ENCODE measurements around the gene ZFAND5.

ZFAND5 gene

DNA sequence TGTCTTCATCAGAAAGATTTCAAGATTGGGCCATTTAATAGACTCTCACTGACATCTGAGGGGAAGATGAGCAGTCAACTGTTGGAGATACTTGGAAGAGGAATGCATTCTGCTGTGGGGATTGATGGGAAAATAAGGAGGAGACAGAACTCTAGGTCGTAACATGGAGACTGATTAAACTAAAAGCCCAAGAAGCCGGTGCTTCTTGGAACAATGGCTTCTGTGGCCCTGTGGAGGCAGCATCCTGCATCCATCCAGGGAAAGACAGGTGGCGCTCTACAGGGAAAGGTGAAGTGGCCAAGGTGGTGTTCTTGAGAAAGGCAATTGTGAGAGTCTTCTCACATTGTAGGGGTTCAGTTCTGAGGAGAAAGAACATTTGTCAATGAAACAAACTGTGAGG is 31.3 kb downstream of the ZFAND5 start:
- intact Hi-C loops (cut with DNase I), result no loop called here

DNA sequence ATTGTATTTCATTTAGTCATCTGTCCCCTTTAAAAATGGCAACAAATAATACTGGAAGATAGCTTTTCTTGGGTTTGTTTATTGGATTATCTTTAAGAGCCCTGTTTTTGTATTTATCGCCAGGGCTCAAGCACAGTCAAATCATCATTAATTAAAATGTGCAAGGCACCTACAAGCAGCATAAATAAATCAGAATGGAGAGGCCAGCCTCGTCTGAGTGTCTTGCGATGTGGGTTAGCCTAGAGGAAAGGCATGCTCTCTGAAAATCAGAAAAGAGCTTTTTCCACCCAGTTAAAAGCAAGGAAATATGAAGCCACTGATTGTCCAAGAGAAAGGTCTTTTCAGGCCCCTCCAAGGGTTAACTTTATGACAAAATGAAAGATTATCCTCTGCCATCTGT is 31.8 kb downstream of the ZFAND5 start:
- DNase-seq, result no peak
- intact Hi-C loops (cut with DNase I), result no loop called here

More for the DNA sequence above, 31.3 kb downstream of the ZFAND5 start:
- DNase-seq, result no peak

DNA sequence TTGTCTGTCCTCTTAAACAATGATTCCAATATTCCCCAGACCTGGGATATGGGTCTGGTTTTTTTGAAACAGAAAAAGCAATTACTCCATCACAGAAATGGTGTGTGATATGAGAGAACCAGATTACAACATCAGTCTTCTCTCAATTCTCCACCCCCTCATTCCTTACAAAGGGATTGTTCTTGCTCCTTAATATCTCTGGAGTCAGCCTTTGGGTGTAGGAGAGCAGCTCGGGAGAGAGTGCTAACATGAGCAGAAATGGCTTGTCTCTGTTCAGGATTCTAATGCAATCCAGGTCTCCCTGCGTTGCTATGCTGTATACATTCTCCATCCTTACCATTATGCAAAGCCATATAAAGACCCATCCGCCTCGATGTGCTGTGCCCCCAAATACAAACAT is 32.7 kb downstream of the ZFAND5 start:
- intact Hi-C loops (cut with DNase I), result no loop called here
- no peak for DNase-seq

DNA sequence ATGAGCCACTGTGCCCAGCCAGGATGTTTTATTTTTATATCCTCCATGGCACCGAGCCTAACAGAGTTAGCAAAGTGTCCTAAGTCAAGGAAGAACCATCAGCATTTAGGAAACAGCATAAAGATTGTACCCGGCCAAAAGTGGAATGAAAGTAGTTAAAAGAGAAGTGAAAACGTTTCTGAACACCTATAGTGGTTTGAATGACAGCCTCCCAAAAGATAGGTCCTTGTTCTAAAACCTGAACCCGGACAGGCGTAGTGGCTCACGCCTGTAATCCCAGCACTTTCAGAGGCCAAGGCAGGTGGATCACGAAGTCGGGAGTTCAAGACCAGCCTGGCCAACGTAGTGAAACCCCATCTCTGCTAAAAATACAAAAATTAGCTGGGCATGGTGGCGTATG is 37.4 kb downstream of the ZFAND5 start:
- no peak for DNase-seq
- intact Hi-C loops (cut with DNase I), result no loop called here

DNA sequence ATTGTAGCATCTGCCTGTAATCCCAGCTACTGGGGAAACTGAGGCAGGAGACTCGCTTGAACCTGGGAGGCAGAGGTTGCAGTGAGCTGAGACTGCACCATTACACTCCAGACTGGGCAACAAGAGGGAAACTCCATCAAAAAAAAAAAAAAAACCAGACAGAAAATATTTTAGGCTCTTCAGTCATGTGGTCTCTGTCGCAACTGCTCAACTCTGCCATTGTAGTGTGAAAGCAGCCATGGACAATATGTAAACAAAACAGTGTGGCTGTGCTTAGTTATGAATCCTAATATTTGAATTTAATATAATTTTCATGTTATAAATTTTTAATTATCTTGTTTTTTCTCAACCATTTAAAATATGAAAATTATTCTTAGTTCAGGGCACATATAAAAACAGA is 38.4 kb downstream of the ZFAND5 start:
- intact Hi-C loops (cut with DNase I), result no loop called here
- no peak for DNase-seq

DNA sequence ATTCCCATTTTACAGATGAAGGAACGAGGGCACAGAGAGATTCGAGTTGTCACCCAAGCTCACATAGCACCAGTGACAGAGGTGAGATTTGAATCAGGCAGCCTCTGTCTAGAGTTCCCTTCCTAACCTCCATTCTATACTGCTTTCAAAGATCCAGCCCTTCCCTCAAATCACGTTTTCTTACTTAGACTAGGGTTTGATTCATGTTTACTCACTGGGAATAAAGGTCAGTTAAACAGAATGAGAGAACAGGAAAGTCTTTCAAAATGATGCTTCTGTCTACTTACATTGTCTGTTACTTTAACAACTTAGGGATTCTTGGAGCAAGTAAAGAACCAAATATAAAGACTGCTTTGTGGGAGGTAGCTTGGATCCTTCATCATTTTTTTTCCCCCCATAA is 40.0 kb downstream of the ZFAND5 start:
- intact Hi-C loops (cut with DNase I), result no loop called here
- DNase-seq, result no peak

DNA sequence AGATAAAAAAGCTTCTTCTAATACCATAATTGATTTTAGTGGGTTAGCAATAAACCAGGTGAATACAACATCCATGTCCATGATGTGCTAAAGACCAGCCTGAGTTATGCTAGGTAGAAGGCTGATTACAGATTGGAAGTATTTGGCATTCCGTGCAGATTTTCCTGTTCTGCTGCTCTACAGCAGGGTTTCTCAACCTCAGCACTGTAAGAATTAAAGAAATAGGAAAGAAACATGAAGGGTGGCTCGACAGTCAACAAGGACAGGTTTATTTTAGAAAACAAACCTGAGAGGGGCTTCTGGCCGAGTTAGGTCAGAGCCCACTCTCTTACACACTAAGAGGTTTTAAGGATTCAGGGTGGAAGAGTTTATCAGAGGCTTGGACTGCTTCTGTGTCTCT is 42.3 kb downstream of the ZFAND5 start:
- intact Hi-C loops (cut with DNase I), result no loop called here
- no peak for DNase-seq

DNA sequence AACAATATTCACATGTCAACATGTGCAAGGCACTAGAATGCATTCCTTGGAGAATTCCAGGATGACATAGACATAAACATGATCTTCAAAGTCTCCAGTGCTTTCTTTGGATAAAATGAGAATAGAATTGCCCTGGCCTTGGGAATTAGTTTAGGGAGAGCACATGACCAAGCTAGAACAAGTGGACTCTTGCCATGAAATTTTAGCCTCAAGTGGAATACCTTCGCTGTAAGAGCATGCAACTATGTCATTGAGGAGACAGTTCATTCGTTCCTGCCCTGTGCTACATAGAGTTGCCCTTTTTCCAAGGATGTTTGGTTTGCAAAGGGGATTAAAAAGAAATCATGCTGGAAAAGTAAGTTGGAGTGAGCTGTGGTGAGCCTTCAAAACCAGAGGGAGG is 42.7 kb downstream of the ZFAND5 start:
- no peak for DNase-seq
- intact Hi-C loops (cut with DNase I), result no loop called here

DNA sequence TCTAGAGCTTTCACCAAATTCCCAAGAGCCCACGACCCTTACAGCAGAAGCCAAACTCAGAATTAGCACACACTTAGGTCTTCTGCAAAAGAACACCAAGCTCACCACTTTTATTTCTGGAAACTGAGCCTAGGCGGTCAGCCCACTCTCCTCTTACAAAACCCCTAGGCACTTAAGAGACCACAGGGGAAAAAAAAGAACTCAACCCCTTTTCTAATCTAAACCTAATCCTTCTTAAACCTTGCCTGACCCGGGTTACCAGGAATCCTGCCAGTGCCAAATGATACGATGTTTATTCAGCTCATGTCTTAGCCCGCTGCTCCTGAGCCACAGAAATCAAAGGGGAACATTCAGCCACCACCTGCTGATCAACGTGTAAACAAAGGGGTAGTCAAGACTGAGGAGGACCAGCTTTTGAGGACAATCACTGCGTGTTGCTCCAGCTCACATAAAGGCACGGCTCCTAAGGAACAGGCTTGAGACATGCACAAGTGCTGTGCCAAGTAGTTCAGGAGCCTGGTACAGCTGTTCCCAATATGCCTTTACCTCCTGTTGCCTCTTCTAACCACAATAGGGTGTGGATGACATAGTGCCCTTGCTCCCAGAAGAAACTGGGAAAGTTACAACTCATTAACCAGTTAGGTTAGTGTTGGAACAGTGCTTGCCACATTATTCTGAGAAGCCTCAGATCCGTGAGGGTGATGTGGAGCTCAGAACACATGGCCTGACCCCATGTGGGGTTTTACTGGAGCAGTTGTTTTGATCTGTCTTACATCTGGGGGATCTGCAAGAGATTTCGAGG is 49.3 kb downstream of the ZFAND5 start:
- DNase-seq, result peak in 1 of 10 donors; percentile 11
- intact Hi-C loops (cut with DNase I), result no loop called here

DNA sequence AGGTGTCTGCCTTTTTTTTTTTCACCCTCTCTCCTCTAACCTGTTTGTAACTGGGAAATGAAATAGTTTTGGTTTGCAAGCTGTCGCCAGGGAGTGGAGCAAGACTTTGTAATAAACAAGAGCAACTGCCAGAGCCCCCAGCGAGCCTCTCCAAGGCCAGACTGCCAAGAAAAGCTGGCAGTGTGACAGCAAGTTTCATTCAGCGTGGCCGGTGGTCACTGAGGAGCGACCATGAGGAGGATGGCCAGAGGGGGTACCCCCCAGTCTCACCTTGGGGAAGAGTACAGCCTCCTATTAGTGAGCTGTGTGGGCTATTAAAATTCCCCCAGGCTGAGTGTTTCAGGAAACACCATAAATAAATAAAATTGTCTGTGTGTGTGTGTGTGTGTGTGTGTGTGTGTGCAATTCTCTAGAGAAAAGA is 49.9 kb downstream of the ZFAND5 start:
- peak; percentile 28 to 87 (median 39) for DNase-seq
- intact Hi-C loops (cut with DNase I), result no loop called here

DNA sequence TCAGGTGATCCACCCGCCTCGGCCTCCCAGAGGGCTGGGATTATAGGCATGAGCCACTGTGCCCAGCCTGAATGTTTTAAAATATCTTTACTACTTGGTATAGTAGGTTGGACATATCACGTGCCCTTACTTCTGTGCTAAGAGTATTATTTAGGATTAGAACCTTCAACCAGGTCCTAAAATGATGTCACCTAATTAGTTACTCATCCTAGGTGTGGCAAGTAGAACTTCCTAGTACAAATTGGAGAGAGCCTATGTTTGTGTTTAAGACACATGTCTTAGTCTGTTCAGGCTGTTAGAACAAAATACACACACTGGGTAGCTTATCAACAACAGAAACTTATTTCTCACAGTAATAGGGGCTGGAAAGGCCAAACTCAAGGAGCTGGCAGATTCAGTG is 51.5 kb downstream of the ZFAND5 start:
- no peak for DNase-seq
- intact Hi-C loops (cut with DNase I), result no loop called here

DNA sequence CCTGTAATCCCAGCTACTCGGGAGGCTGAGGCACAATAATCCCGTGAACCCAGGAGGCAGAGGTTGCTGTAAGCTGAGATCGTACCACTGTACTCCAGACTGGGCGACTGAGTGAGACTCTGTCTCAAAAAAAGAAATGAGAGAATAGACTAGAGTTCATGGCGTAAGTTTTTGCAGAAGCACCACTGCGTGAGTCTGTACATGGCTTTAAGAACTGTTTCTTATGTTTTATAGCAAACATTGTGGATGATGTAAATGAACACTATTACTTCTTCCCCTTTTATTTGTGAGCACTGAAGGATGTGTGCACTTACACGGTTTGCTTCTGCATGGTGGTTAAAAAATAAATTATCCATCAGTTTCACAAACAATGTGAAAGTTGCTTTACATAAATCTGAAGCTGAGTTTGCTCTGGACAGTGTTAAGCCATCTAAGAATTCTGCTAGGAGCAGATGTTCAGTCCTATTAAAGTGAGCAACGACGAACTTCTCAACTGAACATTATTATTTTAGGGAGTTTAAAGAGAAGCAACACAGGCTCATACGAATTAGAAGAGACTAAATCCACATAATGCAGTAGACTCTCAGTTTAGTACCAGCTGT is 52.5 kb downstream of the ZFAND5 start:
- intact Hi-C loops (cut with DNase I), result no loop called here
- DNase-seq, result no peak

DNA sequence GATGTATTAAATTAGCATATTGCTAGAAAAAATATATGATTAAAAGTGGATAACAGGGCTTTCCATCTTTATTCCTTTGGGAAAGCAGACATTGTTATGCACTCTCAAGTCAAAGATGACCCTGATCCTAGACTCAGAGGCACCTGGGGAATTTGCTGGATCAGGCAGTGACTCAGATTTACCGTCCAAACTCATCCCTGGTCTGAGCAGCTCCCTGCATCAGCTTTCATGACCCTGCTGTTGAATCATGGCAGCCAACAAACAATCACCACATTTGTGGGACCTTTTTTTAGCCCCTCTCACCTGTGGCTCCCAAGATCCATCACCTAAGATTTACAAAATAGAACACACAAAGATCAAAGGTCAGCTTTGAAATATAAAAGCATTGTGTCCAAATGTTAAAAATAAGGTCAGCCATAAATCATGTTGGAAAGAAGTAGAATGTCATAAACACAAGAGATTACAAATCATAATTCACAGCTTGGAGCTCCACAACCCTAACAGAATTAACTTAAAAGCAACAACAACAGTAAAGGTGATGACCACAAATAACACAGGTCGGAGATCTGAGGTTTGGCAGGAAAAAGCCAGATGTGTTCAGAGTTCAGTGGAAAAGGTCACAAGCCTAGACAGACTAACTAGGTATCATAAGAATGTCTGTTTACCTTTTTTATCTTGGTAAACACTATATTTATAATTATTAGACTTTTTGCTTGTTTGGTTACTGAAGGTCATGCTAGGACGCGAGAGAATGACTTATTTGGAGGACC is 55.5 kb downstream of the ZFAND5 start:
- DNase-seq, result no peak
- intact Hi-C loops (cut with DNase I), result no loop called here

DNA sequence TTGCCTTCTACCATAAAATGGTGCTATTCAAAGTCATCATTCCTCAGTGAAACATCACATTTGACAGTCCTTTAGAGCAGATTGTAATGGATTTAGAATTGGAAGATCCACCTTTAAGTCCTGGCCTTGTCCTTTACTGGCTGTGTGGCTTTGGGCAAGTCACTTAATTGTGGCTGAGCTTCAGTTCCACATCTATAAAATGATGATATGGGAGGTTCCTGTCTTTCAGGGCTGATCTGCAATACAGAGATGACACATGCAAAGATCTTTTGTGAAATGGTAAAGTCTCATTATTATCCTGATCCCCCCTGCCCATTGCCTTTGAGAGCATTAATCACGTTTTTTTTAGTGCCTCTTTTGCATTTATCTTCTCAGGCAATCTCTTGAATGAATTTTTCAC is 58.2 kb downstream of the ZFAND5 start:
- no peak for DNase-seq
- intact Hi-C loops (cut with DNase I), result no loop called here

DNA sequence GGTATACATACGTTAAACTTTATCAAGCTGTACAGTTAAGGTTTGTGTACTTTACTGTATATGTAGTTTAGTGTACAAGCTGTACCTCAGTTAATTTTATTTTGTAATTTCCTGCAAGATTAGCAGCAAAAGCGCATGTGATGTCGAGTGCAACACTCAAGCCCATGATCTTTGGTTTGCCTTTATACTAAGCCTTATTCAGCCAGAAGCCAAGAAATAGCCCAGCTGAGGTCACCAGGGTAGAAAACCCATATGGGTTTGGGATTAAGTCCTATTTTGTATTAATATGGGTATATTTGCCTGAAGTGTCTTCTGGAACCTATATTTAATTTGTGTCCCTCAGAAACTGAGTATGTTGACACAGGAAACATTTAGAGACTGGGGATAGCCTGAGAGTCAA is 59.3 kb downstream of the ZFAND5 start:
- intact Hi-C loops (cut with DNase I), result no loop called here
- no peak for DNase-seq

DNA sequence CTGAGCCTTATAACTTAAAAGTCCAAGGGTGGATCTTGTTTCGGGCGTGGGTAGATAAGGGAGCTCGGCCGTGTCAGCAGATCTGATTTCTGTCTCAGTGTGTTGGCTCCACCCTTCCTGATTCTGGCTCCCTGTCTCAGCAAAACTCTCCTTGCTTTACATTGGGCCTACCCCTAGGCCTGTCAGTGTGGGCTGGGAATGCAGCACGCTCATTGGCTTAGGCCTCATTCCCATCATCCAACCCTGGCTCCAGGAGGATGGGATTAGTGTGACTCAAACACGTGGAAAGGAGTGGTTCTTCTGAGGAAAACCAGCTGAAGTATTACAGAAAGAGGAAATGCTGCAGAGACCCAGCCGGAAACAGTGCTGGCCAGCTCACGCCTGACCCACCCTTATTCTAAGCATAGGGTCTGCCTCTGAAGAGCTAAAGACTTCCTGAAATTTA is 59.9 kb downstream of the ZFAND5 start:
- DNase-seq, result peak in 5 of 10 donors; percentile 9 to 89 (median 26)
- intact Hi-C loops (cut with DNase I), result no loop called here

DNA sequence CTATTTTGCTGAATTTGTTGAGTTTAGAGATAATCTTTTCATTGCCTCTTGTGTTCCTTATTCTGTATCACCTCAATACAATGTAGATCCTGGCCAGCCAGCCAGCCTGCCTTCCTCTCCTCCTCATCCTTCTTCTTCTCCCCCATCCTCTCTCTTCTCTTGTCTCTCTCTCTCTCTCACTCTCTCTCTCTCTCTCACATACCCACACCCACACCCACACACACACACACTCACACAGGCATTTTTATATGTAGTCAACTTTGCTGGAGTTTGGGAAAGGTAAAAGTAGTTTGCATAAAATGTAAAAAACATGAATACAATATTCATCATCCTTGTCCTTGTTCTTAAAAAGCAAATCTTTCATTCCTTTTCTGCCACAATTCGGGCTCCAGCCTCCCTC is 60.5 kb downstream of the ZFAND5 start:
- intact Hi-C loops (cut with DNase I), result no loop called here
- DNase-seq, result no peak

Data from posterior cingulate gyrus (tissue), 11 donors.